Midbrain (tissue), 1 donor: ENCODE measurements around the gene CCDC34.

Source experiments
- DNase-seq: peaks from one replicate; lab custom pipeline; 2025; lab: John Stamatoyannopoulos, UW

CCDC34 gene

GRCh38 chr11:27392278-27393114, 29.5 kb upstream of the CCDC34 start:
- DNase-seq, result no peak

- DNase-seq, result no peak
Measured at GRCh38 chr11:27391331-27392015, 28.5 kb upstream of the CCDC34 start.

GRCh38 chr11:27390318-27391295, 27.6 kb upstream of the CCDC34 start:
- no peak for DNase-seq

GRCh38 chr11:27388869-27389268, 25.9 kb upstream of the CCDC34 start:
- DNase-seq, result no peak

GRCh38 chr11:27388001-27388400, 25.0 kb upstream of the CCDC34 start:
- DNase-seq, result no peak

- no peak for DNase-seq
Measured at GRCh38 chr11:27387362-27387761, 24.3 kb upstream of the CCDC34 start.

GRCh38 chr11:27386181-27386845, 23.3 kb upstream of the CCDC34 start:
- no peak for DNase-seq

- no peak for DNase-seq
Measured at GRCh38 chr11:27385245-27385644, 22.2 kb upstream of the CCDC34 start.

- DNase-seq, result no peak
Measured at GRCh38 chr11:27384227-27384626, 21.2 kb upstream of the CCDC34 start.

- no peak for DNase-seq
Measured at GRCh38 chr11:27383645-27384044, 20.6 kb upstream of the CCDC34 start.

- no peak for DNase-seq
Measured at GRCh38 chr11:27381238-27381666, 18.2 kb upstream of the CCDC34 start.

GRCh38 chr11:27380771-27381170, 17.8 kb upstream of the CCDC34 start:
- no peak for DNase-seq

- DNase-seq, result no peak
Measured at GRCh38 chr11:27379449-27379848, 16.4 kb upstream of the CCDC34 start.

GRCh38 chr11:27375370-27375769, 12.4 kb upstream of the CCDC34 start:
- no peak for DNase-seq

- no peak for DNase-seq
Measured at GRCh38 chr11:27373856-27374602, 11.0 kb upstream of the CCDC34 start.

- DNase-seq, result no peak
Measured at GRCh38 chr11:27373392-27373791, 10.4 kb upstream of the CCDC34 start.

GRCh38 chr11:27372164-27372563, 9.1 kb upstream of the CCDC34 start:
- no peak for DNase-seq

GRCh38 chr11:27371489-27371888, 8.5 kb upstream of the CCDC34 start:
- no peak for DNase-seq

- no peak for DNase-seq
Measured at GRCh38 chr11:27370374-27370773, 7.4 kb upstream of the CCDC34 start.

- DNase-seq, result no peak
Measured at GRCh38 chr11:27367881-27368280, 4.9 kb upstream of the CCDC34 start.

- no peak for DNase-seq
Measured at GRCh38 chr11:27363576-27364117, 632 bp upstream of the CCDC34 start.
